Measurements from ENCODE around the gene TRAPPC5.

The TRAPPC5 gene

DNA sequence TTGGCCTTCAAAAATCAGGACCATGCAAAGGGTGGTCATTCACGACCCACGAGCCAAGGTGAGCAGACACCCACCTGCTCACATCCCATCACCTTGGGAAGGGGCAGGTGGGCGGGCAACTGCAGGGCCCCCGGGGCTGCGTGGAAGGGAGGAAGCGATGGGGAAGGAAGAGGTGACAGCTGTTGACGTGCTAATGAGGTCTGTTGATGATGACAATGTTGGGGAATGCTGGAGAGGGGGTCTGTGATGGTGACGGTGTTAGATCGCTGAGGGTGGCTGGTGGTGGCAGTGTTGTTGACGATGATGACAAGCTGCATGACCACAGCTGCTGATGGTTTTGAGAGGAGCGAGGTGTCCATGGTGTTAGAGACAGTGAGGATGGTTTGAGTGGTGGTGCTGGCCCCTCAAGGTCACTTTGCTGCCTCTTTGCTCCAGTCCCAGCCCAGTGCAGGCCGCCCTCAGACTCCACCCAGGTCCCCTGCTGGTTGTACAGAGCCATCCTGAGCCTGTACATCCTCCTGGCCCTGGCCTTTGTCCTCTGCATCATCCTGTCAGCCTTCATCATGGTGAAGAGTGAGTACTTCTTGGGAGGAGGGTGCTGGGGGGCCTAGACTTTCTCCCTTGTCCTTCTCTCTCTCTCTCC lies 2.8 kb upstream of the TRAPPC5 start:
- no peak for DNase-seq

DNA sequence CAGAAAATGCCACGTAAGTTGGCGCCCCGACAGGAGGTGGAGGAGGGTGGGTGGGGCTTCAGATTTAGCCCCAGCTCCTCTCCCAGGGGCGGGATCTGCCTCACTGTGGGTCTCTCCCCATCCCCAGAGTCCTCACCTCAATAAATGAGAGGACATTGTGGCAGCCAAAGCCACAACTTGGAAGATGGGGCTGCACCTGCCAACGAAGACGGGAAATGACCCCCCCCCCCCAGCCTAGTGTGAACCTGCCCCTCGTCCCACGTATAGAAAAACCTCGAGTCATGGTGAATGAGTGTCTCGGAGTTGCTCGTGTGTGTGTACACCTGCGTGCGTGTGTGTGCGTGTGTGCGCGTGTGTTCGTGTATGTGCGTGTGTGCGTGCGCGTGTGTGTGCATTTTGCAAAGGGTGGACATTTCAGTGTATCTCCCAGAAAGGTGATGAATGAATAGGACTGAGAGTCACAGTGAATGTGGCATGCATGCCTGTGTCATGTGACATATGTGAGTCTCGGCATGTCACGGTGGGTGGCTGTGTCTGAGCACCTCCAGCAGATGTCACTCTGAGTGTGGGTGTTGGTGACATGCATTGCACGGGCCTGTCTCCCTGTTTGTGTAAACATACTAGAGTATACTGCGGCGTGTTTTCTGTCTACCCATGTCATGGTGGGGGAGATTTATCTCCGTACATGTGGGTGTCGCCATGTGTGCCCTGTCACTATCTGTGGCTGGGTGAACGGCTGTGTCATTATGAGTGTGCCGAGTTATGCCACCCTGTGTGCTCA lies 1.5 kb upstream of the TRAPPC5 start:
- DNase-seq = peak; percentile 89

DNA sequence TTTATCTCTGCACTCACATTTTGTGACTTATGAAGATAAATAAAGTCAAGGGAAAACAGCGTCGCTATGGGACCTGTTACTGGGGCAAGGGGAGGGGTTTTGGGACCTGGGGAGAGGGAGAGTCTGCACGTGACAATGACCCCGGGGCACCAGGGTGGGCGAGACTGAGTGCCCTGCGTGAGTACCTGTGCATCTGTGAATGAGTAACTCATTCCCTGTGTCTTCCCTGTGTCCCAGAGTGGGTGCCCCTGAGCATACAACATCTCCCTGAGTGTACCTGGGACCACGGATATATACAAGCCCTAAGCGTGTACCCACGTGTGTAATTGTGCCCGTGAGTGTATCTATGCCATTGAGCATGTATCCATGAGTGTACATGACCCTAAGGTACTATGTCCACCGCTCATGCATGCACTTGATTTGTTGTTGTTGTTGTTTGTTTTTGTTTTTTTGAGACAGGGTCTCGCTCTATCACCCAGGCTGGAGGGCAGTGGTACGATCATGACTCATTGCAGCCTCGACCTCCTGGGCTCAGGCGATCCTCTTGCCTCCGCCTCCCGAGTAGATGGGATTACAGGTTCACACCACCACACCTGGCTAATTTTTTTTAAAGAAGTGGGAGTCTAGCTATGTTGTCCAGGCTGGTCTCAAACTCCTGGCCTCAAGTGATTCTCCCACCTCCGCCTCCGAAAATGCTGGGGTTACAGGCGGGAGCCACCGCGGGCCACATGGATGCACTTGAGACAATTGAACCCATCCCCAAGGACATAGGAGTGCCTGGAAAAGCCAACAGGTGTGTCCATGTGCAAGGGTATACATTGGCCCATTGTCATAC lies 645 bp upstream of the TRAPPC5 start:
- DNase-seq = no peak

DNA sequence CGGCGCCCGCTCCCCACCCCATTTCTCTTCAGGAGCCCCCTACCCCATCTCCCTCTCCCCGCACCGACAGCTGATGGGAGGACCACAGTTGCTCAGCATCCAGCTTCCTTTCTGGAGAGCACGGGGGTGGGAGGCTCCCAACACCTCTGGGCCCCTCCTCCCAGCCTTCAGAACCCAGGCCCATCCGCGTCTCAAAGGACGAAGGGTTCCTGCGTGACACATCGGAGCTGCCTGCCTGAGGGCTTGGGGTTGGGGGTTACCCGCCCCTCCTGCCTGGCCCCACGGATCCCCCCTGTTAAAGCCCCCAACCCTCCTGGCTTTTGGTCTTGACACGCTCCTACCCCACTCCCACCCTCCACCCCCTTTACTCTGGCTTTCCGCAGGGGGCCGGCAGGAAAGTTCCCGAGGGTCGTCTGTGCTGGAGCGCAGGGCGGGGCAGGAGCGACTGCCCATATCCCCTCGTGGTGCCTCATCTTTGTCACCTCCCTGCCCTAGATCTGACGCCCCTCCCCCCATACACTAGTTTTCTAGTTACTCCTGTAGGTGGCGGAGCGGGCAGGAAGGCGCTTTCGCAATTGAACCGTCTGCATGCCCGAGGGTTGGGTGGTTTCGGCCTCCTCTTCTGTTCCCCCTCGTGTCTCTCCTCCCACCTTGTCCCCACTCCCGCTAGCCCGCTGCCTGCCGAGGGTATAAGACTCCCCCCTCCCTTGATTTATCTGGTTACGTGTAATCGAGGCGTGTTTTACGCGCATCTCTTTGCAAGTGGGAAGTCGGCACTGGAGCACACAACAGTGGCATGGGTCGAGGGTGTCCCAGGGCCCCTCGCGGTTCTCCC lies 924 bp downstream of the TRAPPC5 start:
- DNase-seq = peak; percentile 89

DNA sequence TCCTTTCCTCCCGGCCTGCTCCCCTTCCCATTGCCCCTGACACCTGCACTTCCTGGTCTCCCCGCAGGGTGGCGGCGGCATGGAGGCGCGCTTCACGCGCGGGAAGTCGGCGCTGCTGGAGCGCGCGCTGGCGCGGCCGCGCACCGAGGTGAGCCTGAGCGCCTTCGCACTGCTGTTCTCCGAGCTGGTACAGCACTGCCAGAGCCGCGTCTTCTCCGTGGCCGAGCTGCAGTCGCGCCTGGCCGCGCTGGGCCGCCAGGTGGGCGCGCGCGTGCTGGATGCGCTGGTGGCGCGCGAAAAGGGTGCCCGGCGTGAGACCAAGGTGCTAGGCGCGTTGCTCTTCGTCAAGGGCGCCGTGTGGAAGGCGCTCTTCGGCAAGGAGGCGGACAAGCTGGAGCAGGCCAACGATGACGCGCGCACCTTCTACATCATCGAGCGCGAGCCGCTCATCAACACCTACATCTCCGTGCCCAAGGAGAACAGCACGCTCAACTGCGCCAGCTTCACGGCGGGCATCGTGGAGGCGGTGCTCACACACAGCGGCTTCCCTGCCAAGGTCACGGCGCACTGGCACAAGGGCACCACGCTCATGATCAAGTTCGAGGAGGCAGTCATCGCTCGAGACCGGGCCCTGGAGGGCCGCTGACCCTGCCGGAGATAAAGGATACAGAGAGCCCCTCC lies 1.7 kb downstream of the TRAPPC5 start:
- DNase-seq = peak; percentile 5

DNA sequence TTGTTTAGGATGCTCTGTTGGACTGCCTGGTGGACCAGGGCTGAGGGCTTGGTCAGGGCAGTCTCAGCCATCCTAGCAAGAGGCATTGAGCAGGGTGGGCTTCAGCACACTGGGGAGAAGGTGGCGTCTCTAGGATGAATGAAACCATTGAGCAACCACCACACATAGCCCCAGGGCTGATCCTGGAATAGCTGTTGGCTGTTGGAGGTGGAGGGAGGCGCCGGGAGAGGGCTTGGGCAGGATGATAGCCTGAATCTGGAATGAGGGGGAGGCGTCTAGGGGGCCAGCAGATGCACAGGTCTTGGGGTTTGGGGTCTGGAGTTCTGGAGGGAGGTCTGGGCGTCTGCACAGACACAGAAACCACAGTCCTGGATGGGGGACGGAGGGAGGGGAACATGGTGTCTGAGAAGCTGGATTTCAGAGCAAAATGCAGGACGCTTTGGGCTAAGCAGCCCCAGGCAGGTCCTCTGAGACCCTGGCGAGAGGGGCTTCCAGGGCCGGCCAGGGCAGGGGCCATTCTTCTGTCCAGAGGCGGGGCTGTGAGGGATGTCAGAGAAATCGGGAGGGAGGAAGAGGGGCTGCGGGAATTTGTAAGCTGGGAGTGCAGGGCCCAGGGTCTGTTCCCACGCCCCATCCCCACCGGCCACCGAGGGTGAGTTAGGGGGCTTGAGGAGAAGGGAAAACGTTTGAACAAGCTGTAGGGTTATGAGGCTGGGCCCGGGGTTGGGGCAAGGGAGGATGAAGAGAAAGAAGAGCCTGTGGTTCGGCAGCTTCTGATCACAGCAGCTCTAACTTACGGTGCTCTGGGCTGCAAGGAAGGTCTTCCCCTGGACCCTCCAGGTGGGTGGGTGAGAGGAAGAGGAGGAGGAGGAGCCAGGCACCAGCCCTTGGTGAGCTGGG lies 5.2 kb downstream of the TRAPPC5 start:
- DNase-seq = no peak

DNA sequence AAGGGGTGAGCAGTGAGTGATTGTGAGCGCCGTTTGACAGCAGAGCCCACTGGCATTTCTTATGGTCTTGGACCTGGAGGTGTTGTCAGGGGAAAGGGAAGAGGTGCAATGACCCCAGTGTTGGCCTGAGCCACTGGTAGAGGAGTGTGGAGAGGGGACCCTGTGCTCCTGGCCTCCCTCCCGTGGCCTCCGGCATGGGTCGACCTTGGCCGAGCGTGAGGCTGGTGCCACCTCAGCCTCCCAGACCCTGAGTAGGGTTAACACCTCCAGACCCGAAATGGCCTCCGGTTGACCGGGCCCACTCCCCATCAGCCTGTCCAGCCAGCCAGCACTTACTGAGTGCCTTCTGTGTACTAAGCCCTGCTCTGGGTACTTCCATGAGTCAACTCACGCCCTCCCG lies 6.5 kb downstream of the TRAPPC5 start:
- DNase-seq = no peak

DNA sequence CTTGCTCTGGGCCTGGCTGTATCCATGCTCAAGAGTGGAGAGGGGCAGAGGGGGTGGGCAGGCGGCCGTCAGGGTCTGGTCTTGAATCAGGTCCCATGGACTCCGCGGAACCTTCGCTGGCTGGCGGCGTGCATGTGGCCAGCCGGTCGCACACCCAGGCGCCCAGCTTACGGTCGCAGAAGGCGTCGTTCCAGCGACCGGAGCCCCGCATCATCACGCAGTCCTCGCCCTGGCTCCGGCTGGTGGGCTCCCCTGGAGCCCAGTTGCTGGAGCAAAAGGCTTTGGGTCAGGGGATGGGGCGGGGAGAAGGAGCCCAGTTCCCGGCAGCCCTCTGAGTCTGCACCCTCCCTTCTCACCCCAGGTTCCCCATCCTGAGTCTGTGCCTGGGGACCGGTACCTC lies 8.5 kb downstream of the TRAPPC5 start:
- no peak for DNase-seq

DNA sequence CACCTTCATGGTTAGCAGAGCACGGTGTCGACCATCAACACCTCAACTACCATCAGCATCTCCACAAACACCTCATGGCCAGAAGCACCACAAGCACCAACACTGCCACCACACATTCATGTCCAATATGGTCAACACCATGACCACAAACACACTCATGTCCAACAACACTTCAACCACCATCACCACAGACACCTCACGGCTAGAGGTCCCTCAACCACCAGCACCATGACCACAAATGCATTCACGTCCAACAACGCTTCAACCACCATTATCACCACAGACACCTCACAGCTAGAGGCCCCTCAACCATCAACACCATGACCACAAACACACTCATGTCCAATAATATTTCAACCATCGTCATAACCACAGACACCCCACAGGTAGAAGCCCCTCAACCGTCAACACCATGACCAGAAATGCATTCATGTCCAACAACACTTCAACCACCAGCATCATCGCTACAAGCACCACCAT lies 10.2 kb downstream of the TRAPPC5 start:
- no peak for DNase-seq

DNA sequence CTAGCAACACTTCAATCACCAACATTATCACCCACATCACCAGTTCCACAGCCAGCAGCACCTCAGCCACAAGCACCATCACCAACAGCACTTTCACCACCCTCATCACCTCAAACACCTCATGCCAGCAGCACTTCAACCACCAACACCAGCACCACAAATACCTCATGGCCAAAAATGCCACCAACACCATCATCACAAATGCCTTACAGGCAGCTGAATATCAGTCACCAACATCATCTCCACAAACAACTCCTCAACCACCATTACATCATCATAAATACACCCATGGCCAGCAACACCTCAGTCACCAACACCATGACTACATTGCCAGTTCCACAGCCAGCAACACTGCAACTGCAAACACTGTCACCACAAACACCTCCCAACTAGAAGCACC lies 10.9 kb downstream of the TRAPPC5 start:
- no peak for DNase-seq

DNA sequence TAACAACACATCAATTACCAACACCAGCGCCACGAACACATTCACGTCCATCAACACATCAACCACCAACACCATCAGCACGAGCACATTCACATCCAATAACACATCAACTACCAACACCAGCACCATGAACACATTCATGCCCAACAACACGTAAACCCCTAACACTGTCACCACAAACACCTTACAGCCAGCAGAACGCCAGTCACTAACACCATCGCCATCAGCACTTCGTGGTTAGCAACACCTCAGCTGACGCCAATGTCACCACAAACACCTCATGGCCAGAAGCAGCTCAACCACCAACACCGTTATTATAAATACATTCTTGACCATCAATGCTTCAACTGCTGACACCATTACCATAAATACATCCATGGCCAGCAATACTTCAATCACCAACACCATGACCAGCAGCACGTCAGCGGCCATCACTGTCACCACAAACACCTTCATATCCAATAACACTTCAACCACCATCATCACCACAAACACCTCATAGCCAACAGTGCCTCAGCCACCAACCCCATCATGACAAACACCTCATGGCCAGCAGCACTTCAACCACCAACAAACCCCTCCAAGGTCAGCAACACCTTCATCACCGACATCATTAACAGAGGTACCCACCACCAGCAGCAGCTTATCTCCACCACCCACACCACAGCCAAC lies 11.9 kb downstream of the TRAPPC5 start:
- no peak for DNase-seq

DNA sequence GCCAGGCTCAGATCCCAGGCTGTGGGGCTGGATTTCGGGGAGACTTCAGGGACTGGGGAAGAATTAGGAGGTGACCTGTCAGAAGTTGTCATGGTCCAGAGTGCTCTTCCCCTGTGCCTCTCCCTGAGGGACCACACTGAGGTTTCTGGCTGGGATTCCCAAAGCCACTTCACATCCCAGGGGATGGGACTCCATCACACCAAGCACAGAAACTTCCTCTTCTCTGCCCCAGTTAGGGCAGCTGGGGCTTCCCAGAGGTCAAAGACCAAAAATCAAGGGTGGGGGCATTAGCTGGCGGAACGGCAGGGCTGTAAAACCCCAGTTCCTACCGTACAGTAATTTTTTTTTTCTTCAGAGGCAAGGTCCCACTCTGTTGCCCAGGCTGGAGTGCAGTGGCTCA lies 13.9 kb downstream of the TRAPPC5 start:
- DNase-seq = no peak

DNA sequence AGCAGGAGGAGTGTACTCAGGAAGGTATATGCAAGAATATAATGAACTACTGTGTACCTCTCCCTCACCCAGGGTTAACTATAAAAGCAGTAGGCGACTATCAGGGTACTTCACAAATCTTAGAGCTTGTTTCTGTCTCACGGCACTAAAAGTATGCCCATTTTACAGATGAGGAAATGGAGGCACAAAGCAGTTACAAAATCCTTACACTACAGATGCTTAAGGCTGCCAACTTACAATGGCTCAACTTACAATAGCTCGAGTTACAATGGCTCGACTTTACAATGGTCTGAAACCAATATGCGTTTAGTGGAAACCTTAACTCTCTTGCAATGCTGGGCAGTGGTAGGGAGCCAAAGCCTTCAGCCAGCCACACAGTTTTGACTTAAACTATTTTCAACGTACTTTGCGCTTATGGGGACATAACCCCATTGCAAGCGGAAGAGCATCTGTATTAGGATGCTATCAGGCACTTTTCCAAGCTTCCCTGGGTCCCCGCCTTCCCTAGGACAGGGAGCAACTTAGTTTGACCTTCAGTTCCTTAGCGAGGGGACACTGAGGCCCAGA lies 17.2 kb downstream of the TRAPPC5 start:
- no peak for DNase-seq

DNA sequence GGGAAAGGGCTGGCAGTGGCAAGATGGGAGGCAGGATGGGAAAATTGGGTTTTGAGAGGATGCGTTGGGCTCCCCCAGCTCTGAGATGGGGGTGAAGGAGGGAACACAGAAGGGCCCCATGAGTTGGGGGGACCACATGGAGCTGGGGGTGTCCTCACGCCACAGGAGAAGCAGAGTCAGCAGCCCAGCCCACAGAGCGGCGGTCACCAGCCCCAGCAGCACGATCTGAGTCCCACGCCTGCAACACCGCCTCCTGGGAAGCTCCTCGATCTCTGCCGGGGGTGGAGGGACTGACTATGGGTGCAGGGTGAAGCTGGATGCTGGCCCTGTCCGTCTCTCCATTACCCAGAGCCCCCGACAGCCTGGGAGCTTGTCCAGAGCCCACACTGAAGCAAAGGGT lies 17.9 kb downstream of the TRAPPC5 start:
- no peak for DNase-seq

DNA sequence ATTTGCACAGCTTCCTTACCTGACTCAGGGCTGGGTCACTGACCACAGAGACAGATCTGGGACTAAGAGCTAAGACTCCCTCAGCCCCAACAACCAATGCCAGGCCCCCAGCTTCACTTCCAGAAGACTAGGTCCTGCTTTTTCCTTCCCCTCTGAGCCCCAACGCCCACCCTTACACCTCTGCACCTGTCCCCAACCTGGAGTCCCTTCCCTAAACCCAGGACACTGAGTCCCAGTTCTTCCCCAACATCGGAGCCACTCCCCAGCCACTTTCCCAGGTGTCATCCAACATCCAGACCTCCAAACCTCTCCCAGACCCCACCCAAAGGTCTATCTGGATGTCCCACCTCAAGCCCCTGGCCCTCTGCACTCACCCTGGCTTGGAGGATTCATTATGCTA lies 18.4 kb downstream of the TRAPPC5 start:
- no peak for DNase-seq

DNA sequence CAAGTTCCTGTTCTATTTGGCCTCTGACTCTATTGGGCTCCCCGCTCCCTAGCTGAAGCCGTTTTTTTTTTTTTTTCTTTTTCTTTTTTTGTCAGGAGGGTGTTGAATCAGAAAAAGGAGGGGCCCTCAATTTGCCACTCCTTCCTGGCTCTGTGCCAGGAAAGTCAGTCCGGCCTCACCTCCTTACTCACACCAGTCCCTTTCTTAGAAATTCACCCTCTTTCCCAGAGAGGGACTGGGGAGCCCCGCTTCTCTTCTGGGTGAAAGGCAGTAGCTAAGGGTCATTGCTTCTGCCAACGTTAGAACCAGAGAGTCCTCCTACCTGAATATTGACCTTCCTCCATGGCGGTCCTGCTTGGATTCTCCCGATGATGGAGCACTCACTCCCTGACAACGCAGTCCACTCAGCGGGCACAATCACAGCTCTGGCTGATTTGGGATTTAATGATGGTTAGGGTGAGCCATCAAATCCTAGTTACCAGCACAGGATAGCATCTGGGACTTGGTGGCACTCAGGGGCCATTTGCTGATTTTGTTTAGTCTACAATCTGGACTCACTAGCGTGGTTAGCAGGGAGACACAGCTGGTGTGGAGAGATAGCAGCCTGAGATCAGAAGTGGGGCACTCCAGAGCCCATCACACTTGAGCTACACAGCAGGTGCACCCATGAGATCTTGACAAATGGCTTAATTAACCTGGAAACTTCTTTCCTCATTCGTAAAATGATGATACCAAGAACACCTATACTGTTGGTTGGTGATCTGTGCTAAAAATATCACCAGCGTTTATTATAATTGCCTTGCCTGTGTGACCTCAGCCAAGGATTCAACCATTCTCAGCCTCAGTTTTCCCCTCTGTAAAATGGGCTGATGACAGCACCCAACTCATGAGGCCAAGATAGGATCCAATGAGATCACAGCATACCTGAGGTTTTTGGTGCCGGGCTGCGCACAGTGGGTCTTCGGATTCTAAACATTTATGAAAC lies 19.1 kb downstream of the TRAPPC5 start:
- peak; percentile 74 for DNase-seq

DNA sequence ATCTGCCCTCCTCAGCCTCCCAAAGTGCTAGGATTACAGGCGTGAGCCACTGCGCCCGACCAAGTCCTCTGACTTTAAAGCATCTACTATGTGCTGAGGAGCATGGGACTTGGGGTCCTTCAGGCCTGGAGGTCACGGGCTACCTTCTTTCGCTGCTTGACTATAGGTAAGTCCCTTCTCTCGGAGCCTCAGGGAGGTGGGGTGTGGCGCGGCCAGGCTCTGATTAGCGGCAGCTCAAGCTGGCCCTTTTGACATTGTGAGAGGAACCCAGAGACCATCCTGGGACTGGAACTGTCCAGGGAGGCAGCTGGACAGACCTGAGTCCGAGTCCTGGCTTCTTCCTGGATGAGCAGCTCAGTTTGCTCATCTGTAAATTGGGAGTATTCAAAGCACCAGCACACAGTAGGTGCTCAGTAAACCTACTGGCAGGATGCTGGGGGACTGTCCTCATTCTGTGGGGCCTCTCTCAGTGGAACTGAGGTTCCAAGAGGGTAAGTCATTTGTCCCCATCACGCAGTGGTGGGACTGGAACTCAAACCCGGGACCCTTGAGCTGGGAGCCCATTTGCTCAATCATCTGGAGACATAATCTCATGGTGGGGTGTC lies 20.5 kb downstream of the TRAPPC5 start:
- no peak for DNase-seq

Data from hematopoietic multipotent progenitor cell treated with erythropoietin and hydrocortisone succinate and interleukin-3 and kit ligand, for 8 days (in vitro differentiated cells).